ENCODE results near the gene BTBD9.

Gene BTBD9

GRCh38 chr6:38423746-38424145 lies 216.0 kb downstream of the BTBD9 start:
- no peak for DNase-seq

- no peak for DNase-seq
Observed at GRCh38 chr6:38420207-38420606, 219.5 kb downstream of the BTBD9 start.

GRCh38 chr6:38417521-38417920 lies 222.2 kb downstream of the BTBD9 start:
- no peak for DNase-seq

- no peak for DNase-seq
Observed at GRCh38 chr6:38415231-38416005, 224.3 kb downstream of the BTBD9 start.

- no peak for DNase-seq
Observed at GRCh38 chr6:38413102-38413800, 226.5 kb downstream of the BTBD9 start.

- no peak for DNase-seq
Observed at GRCh38 chr6:38407192-38407591, 232.5 kb downstream of the BTBD9 start.

GRCh38 chr6:38406096-38406495 lies 233.6 kb downstream of the BTBD9 start:
- no peak for DNase-seq

- no peak for DNase-seq
Observed at GRCh38 chr6:38404900-38405556, 234.7 kb downstream of the BTBD9 start.

- DNase-seq = peak; percentile 30
Observed at GRCh38 chr6:38404355-38404754, 235.4 kb downstream of the BTBD9 start.

- no peak for DNase-seq
Observed at GRCh38 chr6:38403548-38403947, 236.2 kb downstream of the BTBD9 start.

- no peak for DNase-seq
Observed at GRCh38 chr6:38400764-38401163, 239.0 kb downstream of the BTBD9 start.

GRCh38 chr6:38400101-38400500 lies 239.6 kb downstream of the BTBD9 start:
- DNase-seq = no peak

- no peak for DNase-seq
Observed at GRCh38 chr6:38396209-38396608, 243.5 kb downstream of the BTBD9 start.

- DNase-seq = no peak
Observed at GRCh38 chr6:38393986-38394385, 245.7 kb downstream of the BTBD9 start.

- DNase-seq = no peak
Observed at GRCh38 chr6:38391626-38392579, 247.8 kb downstream of the BTBD9 start.

GRCh38 chr6:38391206-38391605 lies 248.5 kb downstream of the BTBD9 start:
- no peak for DNase-seq

- DNase-seq = no peak
Observed at GRCh38 chr6:38389875-38390274, 249.9 kb downstream of the BTBD9 start.

- DNase-seq = no peak
Observed at GRCh38 chr6:38387971-38388370, 251.8 kb downstream of the BTBD9 start.

GRCh38 chr6:38387461-38387860 lies 252.3 kb downstream of the BTBD9 start:
- no peak for DNase-seq

GRCh38 chr6:38378801-38379200 lies 260.9 kb downstream of the BTBD9 start:
- DNase-seq = no peak

GRCh38 chr6:38375937-38376336 lies 263.8 kb downstream of the BTBD9 start:
- DNase-seq = no peak

- no peak for DNase-seq
Observed at GRCh38 chr6:38375341-38375740, 264.4 kb downstream of the BTBD9 start.

- peak; percentile 1 for DNase-seq
Observed at GRCh38 chr6:38371881-38372280, 267.8 kb downstream of the BTBD9 start.
